HG03342 (cell line): ENCODE data around the gene CYBA.

Experiments
- ATAC-seq: cut with Tn5 transposase; IDR thresholded peaks from one replicate; pipeline ENCODE4 v1.9.1; 2021; ENCODE audit warnings: mild to moderate bottlenecking, moderate library complexity; ENCODE audit not compliant: unreplicated experiment

Gene CYBA

DNA sequence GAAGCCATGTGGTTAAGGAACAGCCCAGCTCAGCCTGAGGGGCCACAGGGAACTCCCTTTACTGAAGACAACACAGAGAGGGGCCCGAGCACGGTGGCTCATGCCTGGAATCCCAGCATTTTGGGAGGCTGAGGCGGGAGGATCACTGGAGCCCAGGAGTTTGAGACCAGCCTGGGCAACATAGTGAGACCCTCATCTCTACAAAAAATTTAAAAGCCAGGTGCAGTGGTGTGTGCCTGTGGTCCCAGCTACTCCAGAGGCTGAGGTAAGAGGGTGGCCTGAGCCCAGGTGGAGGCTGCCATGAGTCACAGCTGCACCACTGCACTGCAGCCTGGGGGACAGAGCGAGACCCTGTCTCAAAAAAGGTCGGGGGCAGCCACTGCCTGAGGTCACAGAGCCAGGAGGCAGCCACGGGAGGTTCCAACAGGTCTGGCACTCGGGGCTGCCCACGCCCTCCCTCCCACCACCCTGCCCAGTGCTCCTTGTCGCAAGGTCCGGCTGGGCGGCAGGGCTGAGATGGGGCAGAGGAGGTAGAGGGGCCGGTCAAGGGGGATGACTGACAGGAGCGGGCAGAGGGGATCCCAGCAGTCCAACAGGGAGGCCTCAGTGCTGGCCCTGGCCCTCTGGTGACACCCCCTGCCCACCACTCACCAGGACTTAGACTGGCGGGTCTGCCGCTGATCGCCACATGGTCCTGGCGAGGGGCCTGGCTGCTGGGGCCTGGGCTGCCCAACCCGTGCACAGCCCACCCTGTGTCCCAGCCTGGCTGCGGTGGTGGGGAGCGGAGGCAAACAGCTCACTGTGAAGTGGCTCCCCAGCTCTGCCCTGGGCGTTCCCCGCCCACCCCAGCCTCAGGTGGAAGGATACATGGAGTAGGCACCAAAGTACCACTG lies 3.4 kb downstream of the CYBA start:
- ATAC-seq: no peak

DNA sequence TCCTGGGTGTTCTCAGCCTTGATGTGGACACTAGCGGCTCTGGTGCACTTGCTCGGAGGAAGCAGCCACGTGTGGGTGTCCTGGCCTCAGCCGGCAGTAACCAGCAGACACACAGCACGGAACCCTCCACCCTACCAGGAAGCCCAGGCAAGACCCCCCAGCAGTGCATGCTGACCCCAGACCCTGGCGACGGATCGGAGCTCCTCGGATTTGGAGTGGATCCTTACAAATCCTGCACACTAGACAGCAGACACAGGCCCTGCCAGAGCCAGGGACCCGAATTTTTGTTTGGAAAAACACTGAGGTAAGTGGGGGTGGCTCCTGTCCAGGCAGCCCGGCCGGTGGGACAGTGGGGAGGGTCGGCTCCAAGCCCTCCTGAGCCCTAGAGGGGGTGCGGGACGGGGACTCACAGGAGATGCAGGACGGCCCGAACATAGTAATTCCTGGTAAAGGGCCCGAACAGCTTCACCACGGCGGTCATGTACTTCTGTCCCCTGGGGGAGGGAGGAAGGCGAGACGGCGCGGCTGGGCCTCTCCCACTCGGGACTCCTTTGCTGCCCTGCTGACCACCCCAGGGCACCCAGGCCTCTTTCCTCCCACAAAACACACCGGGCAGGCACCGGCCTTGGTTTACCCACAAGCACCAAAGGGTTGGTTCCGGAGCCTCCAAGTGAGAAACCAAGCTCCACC lies 4.4 kb downstream of the CYBA start:
- ATAC-seq: no peak

- no peak for ATAC-seq
Measured at GRCh38 chr16:88645941-88646340, 4.9 kb downstream of the CYBA start.

DNA sequence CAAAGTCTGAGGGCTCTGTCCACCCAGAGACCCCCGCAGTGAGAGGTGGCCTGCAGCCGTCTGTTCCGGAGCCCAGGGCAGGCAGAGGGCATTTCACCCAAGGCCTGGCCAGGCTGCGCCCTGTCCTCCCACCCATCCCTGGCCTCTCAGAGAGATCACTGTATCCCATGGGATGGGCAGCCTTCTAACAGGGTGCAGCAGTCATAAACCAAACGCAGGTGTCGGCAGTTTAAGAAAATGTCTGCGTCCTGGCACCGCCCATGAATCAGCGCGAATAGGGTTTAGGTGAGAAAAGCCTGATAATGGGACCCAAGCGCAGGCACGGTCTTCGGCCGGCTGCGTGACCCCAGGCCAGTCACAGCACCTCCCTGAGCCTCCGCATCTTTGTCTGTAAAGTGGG lies 5.4 kb downstream of the CYBA start:
- no peak for ATAC-seq

- ATAC-seq: no peak
Measured at GRCh38 chr16:88643644-88643932, 7.3 kb downstream of the CYBA start.

DNA sequence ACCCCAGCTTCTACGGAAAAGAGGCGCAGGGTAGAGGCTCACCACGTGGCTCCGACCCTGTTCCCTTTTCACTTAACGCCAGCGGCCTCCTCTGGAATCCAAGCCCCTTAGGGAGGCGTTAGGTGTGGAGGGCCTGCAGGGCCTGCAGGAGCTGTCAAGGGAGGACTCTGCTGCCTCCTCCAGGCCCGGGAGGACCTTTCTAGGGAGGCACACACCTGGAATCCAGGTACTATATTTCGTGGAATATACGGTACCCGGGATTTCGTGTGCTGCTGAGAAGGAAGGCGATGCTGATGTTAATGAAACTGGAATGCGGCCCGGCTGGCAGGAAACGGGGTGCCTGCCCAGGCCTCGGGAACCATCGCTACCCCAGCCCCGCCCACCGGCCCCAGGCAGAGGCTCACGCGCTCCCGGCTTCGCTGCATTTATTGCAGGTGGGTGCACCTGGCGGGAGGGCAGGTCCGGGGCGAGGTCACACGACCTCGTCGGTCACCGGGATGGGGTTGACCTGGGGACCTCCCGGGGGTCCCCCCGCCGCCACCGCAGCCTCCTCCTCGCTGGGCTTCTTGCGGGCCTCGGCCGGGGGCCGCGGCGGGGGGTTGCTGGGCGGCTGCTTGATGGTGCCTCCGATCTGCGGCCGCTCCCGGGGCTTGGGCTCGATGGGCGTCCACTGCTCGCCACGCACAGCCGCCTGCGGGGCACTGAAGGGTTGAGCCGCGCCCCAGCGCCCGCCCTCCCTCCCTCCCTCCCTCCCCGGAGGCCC lies 7.8 kb downstream of the CYBA start:
- ATAC-seq: no peak

DNA sequence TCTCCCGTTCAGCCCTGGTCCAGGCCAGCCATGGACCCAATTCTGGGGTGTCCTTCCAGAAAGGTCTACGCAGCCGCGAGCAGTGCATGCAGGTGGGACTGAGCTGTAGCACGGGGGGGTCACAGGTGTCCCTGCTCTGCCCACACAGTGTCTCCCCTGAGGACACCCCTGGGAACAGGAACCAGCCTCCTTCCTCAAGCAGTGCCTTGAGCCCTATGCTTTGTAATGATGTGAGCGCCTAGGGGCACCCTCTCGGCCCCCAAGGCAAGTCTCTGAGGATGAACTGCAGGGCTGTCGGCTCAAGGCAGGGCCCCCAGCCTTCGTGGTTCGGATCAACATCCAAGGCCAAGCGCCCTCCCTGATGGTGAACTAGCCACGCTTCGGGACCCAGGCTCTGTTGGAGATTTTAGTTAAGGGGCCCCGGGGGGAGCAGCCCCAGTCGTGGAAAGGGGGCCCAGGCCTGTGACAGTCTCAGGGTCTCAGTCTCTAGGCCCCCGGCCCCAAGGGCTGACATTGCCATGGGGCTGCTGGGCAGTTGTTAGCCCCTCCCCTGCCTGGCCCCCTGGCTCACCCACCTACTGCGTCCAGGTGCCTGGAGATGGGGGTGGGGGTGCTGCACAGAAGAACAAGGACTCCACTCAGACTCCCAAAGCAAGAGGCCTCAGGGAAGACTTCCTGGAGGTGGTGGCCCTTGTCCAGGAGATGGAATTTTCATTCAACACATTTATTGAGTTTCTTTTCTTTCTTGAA lies 10.2 kb downstream of the CYBA start:
- ATAC-seq: no peak

GRCh38 chr16:88640039-88640495 lies 10.8 kb downstream of the CYBA start:
- no peak for ATAC-seq

DNA sequence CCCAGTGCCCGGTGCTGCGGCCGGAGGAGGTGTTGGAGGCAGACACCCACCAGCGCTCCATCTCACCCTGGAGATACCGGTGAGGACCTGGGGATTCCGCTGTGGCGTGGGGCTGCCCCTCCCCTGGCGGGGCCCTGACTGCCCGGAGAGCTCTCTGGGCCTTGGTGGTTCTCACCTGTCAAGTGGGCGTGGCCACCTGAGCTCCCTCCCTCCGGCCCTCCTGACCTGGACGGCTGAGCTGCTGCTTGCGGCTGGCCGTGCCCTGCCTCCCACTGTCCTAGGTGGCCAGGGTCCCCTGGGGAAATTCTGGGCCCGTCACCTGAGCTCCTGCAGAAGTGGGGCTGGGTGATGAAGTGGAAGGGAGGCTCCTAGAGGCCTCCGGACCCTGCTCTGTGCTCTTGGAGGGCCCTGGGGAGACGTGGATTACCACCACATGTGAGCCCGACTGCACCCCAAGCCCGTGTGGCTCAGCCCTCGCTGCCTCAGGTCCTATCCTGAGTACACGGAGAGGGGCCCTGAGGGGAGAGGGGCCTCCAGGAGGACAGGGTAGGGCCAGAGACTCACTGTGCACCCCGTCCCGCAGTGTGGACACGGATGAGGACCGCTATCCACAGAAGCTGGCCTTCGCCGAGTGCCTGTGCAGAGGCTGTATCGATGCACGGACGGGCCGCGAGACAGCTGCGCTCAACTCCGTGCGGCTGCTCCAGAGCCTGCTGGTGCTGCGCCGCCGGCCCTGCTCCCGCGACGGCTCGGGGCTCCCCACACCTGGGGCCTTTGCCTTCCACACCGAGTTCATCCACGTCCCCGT lies 11.4 kb downstream of the CYBA start:
- ATAC-seq: no peak

GRCh38 chr16:88638323-88639230 lies 12.3 kb downstream of the CYBA start, which contains the start of gene IL17C:
TSS of gene IL17C (plus strand) at chr16:88638572. CDS start at chr16:88638642, 70 bp downstream.
- ATAC-seq: no peak

- ATAC-seq: no peak
Measured at GRCh38 chr16:88636488-88637265, 14.2 kb downstream of the CYBA start.

GRCh38 chr16:88635671-88636319 lies 15.1 kb downstream of the CYBA start:
- no peak for ATAC-seq

GRCh38 chr16:88634994-88635670 lies 15.7 kb downstream of the CYBA start:
- no peak for ATAC-seq

DNA sequence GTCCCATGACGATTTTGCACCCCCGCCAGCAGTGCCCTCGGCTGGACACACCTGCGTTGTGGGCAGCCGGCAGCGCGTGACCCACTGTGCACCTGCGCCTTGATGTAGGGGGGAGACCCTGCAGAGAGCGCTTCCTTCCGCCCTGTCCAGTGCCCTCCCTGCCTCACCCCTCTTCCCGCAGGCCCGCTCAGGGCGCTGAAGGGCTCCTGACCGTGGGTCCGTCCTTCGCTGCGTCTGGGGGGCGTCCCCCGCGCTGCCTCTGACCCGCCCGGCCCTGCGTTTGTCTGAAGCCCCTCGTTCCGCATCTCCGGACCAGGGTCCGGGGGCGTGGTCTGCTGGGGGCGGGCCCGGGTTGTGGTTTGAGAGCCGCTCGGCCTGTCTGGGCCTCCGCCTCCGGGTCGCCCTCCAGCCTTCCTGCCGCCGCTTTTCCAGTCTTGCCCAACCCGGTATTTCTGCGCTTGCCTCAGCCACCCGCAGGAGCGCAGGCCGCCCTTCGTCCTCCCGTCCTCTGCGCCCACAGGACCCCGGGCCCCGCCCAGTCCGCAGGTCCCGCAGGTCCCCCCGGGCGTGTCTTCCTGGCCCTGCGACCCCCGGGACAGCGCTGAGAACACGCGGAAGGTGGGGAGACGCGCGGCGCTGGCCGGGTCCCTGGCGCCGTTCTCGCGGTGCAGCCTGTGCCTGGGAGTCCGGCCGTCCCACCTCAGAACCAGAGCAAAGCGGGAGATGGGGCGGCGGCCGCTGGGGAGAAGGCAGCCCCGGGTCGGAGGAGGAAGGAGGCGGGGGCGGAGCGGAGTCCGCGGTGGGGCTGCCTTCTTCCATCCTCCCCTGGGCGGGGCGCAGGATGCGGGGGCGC lies 16.5 kb downstream of the CYBA start:
- peak; percentile 37 for ATAC-seq

- peak; percentile 14 for ATAC-seq
Measured at GRCh38 chr16:88633684-88634140, 17.1 kb downstream of the CYBA start.

- ATAC-seq: no peak
Measured at GRCh38 chr16:88632587-88632930, 18.3 kb downstream of the CYBA start.
